ENCODE results near the gene AP1M1.

The AP1M1 gene

GRCh38 chr19:16155128-16155527 lies 42.6 kb upstream of the AP1M1 start:
- H3K4me1 ChIP-seq (ENCODE audit: insufficient read depth, poor library complexity, severe bottlenecking), result no peaks in the 10 kb centered on the region
- H3K4me3 ChIP-seq (ENCODE audit: severe bottlenecking), result no peak overlapping the region
- no peaks in the 10 kb centered on the region for H3K27me3 ChIP-seq (ENCODE audit: insufficient read depth, poor library complexity, severe bottlenecking)
- no peaks in the 10 kb centered on the region for H3K9me3 ChIP-seq (ENCODE audit: severe bottlenecking)
- ATAC-seq (ENCODE audit: low read depth) (no peak), DNase-seq (ENCODE audit: low spot score) (no peak)
- H3K27ac ChIP-seq (ENCODE audit: poor library complexity, severe bottlenecking), result no peak overlapping the region
- no peak for TF ChIP-seq CTCF (IDR thresholded peaks at IDR 0.05; ENCODE audit: poor library complexity, severe bottlenecking)
- no peaks in the 10 kb centered on the region for H3K36me3 ChIP-seq (ENCODE audit: low read depth)

- no peak overlapping the region for H3K4me3 ChIP-seq (ENCODE audit: severe bottlenecking)
- H3K27ac ChIP-seq (ENCODE audit: poor library complexity, severe bottlenecking), result no peak overlapping the region
- peaks cover 12% of the 10 kb centered on the region for H3K4me1 ChIP-seq (ENCODE audit: insufficient read depth, poor library complexity, severe bottlenecking)
- no peak for ATAC-seq (ENCODE audit: low read depth)
- no peaks in the 10 kb centered on the region for H3K27me3 ChIP-seq (ENCODE audit: insufficient read depth, poor library complexity, severe bottlenecking)
- H3K9me3 ChIP-seq (ENCODE audit: severe bottlenecking), result no peaks in the 10 kb centered on the region
- TF ChIP-seq CTCF (IDR thresholded peaks at IDR 0.05; ENCODE audit: poor library complexity, severe bottlenecking), result no peak
- no peak for DNase-seq (ENCODE audit: low spot score)
- no peaks in the 10 kb centered on the region for H3K36me3 ChIP-seq (ENCODE audit: low read depth)
Observed at GRCh38 chr19:16156904-16157303, 40.8 kb upstream of the AP1M1 start.

GRCh38 chr19:16157601-16158000 lies 40.1 kb upstream of the AP1M1 start:
- TF ChIP-seq CTCF (IDR thresholded peaks at IDR 0.05; ENCODE audit: poor library complexity, severe bottlenecking), result no peak
- H3K4me3 ChIP-seq (ENCODE audit: severe bottlenecking), result no peak overlapping the region
- H3K4me1 ChIP-seq (ENCODE audit: insufficient read depth, poor library complexity, severe bottlenecking), result peaks cover 15% of the 10 kb centered on the region
- no peaks in the 10 kb centered on the region for H3K36me3 ChIP-seq (ENCODE audit: low read depth)
- H3K9me3 ChIP-seq (ENCODE audit: severe bottlenecking), result no peaks in the 10 kb centered on the region
- DNase-seq (ENCODE audit: low spot score), result no peak
- no peak for ATAC-seq (ENCODE audit: low read depth)
- no peaks in the 10 kb centered on the region for H3K27me3 ChIP-seq (ENCODE audit: insufficient read depth, poor library complexity, severe bottlenecking)
- H3K27ac ChIP-seq (ENCODE audit: poor library complexity, severe bottlenecking), result no peak overlapping the region

GRCh38 chr19:16159655-16160054 lies 38.1 kb upstream of the AP1M1 start:
- Histone ChIP-seq H3K4me1 (ENCODE audit: insufficient read depth, poor library complexity, severe bottlenecking) (peaks cover 15% of the 10 kb centered on the region), H3K27ac (ENCODE audit: poor library complexity, severe bottlenecking) (no peak overlapping the region), H3K36me3 (ENCODE audit: low read depth) (no peaks in the 10 kb centered on the region), H3K4me3 (ENCODE audit: severe bottlenecking) (no peak overlapping the region), H3K9me3 (ENCODE audit: severe bottlenecking) (no peaks in the 10 kb centered on the region), H3K27me3 (ENCODE audit: insufficient read depth, poor library complexity, severe bottlenecking) (no peaks in the 10 kb centered on the region)
- no peak for DNase-seq (ENCODE audit: low spot score)
- no peak for TF ChIP-seq CTCF (IDR thresholded peaks at IDR 0.05; ENCODE audit: poor library complexity, severe bottlenecking)
- no peak for ATAC-seq (ENCODE audit: low read depth)

GRCh38 chr19:16160445-16160942 lies 37.2 kb upstream of the AP1M1 start:
- ATAC-seq (ENCODE audit: low read depth), result no peak
- Histone ChIP-seq H3K9me3 (ENCODE audit: severe bottlenecking) (no peaks in the 10 kb centered on the region), H3K4me3 (ENCODE audit: severe bottlenecking) (no peak overlapping the region), H3K27me3 (ENCODE audit: insufficient read depth, poor library complexity, severe bottlenecking) (no peaks in the 10 kb centered on the region), H3K36me3 (ENCODE audit: low read depth) (no peaks in the 10 kb centered on the region), H3K27ac (ENCODE audit: poor library complexity, severe bottlenecking) (peak overlapping the region; percentile 81), H3K4me1 (ENCODE audit: insufficient read depth, poor library complexity, severe bottlenecking) (peaks cover 15% of the 10 kb centered on the region)
- TF ChIP-seq CTCF (IDR thresholded peaks at IDR 0.05; ENCODE audit: poor library complexity, severe bottlenecking), result no peak
- DNase-seq (ENCODE audit: low spot score), result no peak

All from RWPE2 (cell line).